Measurements from ENCODE around the gene MOB3C. TPM values are rescaled to one million over a fixed set of nuclear protein-coding genes. Genes with fewer than 3 reads are reported as not detected.

MOB3C gene
- 1 to 10 TPM; 5.7 to 5.9 TPM for total RNA-seq

DNA sequence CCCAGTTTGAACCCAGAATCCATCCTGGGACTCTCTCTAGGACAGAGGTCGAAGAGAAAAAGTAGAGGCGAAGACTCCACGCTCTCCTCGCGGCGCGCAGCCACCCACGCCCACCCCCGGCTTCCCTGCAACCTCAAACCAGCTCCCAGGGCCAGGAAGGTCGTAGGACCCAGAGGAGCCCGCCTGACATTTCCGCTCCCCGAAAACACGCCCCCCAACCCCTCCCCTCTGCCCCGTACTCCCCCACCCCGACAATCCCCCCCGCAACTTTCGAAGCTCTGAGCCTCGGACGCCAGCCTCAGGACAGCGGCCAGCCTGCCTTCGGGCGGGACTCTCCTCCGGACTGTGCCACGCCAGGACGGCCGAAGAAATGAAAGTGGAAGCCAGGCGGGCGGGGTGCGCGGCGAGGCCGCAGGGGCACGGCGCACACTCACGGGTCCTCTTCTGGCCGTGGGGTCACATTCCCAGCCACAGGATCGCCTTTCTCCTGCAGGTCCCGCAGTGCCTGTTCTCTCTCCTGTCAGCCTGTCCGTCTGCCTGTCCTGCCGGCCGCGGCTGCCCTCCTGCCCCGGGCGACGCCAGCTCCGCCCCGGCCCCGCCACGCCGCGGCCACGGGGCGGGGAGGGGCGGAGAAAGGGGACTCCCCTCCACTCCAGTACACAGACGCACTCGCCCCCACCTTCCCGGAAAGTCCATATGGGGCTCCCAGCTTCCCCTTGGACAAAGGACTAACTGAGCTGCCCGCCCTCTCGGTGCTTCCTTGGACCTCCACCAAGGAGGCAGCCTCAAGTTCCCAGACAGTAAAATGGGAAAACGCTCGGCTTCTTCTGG, at the start of gene MOB3C:
Gene MOB3C (minus strand): TSS at position 535 of the 831 bp plus-strand sequence. CDS start 3,490 bp downstream, outside the sequence.

DNA sequence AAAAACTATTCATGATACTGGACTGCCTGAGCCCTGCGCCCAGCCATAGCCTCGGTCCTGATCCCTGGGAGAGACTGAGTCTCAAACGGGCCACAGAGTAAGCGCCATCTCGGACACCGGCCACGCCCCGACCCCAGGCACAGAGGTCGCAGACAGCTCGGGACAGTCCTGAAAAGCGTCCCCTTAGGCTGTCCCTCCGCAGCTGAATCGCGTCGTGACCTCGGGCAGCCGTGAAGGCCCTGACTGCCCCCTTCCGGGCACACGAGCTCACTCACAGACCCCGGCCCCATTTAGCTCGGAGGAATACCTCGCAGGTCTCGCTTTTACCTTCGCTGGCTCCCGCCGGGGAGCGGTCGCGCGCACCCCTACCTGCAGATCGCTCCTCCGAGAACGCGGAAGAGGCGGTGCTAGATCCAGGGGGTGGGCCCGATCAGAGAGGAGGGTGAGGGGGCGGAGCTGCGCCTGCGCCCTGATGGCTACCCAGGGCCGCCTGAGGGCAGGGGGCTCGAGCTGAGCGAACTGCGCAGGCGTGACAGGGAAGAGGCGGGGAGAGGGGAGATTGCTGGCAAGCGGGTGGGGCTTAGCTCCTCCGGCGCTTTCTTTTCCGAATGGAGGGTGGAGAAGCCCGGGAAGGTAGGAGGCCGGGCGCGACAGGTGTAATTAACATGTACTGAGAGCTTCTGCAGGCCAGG, 12.6 kb downstream of the MOB3C start, which contains the start of gene MKNK1:
Gene MKNK1 (minus strand): TSS at position 411 of the 692 bp plus-strand sequence. CDS start 20,941 bp downstream, outside the sequence.

Other genes with a start within 250 kb of the MOB3C start
- gene FAAH, start 222.5 kb downstream of the MOB3C start, total RNA-seq: 1 to 10 TPM; 1.3 to 5.9 TPM
- gene DMBX1, start 127.0 kb downstream of the MOB3C start, total RNA-seq: under 1 TPM in 1 of 2 donors, not detected in 1; under 0.01 TPM
- not detected for gene KNCN, start 65.2 kb downstream of the MOB3C start, total RNA-seq
- gene MKNK1, start 12.5 kb downstream of the MOB3C start, total RNA-seq: 10 to 100 TPM; 17.6 to 22.0 TPM
- gene ATPAF1, start 51.6 kb upstream of the MOB3C start, total RNA-seq: 10 to 100 TPM; 56.8 to 62.6 TPM
- not detected for gene TEX38, start 55.0 kb upstream of the MOB3C start, total RNA-seq
- gene EFCAB14, start 102.3 kb upstream of the MOB3C start, total RNA-seq: 10 to 100 TPM; 67.3 to 69.9 TPM
- not detected for gene CYP4B1, start 182.2 kb upstream of the MOB3C start, total RNA-seq